SJSA1 (cell line): ENCODE data around the gene CADM4. TPM values are rescaled to one million over a fixed set of nuclear protein-coding genes. Genes with fewer than 3 reads are reported as not detected.
"Not testable (repeated sequence)": the region's sequence is repeated elsewhere in the genome, so short reads cannot be mapped to it uniquely, and the experiment has no call there.

Source experiments
- DNase-seq, 2 experiments: peaks; one replicate each; pipeline ENCODE4 v3.0.0-alpha.2; 2015 to 2020; ENCODE audit warnings: low spot score in 2 of 2, low read depth in 1 of 2
- H3K27ac ChIP-seq: fragments of 250-450 bp; sonication (Bioruptor Pico); 2 replicates; pipeline ENCODE4 v1.5.1; 2020; ENCODE audit warnings: mild to moderate bottlenecking, moderate library complexity
- H3K27me3 ChIP-seq: fragments of 250-450 bp; sonication (Bioruptor Pico); replicated peaks from 2 replicates; pipeline ENCODE4 v1.5.1; 2020; ENCODE audit warnings: mild to moderate bottlenecking, moderate library complexity
- H3K36me3 ChIP-seq: fragments of 250-450 bp; sonication (Bioruptor Pico); 2 replicates; pipeline ENCODE4 v1.5.1; 2020; ENCODE audit warnings: mild to moderate bottlenecking
- H3K4me1 ChIP-seq: fragments of 250-450 bp; sonication (Bioruptor Pico); replicated peaks from 2 replicates; pipeline ENCODE4 v1.6.1; 2021; ENCODE audit warnings: mild to moderate bottlenecking
- H3K4me3 ChIP-seq: fragments of 250-450 bp; sonication (Bioruptor Pico); 2 replicates; pipeline ENCODE4 v1.5.1; 2020; ENCODE audit warnings: mild to moderate bottlenecking
- H3K9me3 ChIP-seq: fragments of 250-450 bp; sonication (Bioruptor Pico); replicated peaks from 2 replicates; pipeline ENCODE4 v1.5.1; 2020; ENCODE audit warnings: mild to moderate bottlenecking
- total RNA-seq: library from RNA; depleted of rRNA; stranded (reverse); fragments of >200 nt; shearing (Covaris generic); gene quantifications from 2 replicates; pipeline ENCODE4 v1.2.3, GENCODE V29; 2014

Gene CADM4
- total RNA-seq, 1 experiment from 2014 or later: not detected

DNA sequence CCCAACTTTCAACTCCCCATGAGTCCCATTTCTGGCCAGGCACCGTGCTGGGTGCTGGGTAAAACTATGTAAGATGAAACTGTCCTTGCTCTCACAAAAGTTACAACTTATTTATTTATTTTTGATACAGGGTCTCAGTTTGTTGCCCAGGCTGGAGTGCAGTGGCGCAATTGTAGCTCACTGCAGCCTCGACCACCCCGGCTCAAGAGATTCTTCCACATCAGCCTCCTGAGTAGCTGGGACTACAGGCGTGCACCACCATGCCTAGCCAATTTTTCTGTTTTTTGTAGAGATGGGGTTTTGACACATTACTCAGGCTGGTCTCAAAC lies 12.9 kb upstream of the CADM4 start:
- no peaks in the 10 kb centered on the region for H3K9me3 ChIP-seq
- DNase-seq: no peak
- no peak overlapping the region for H3K27ac ChIP-seq
- no peak overlapping the region for H3K4me3 ChIP-seq
- no peaks in the 10 kb centered on the region for H3K27me3 ChIP-seq
- peaks cover 35% of the 10 kb centered on the region for H3K36me3 ChIP-seq
- no peaks in the 10 kb centered on the region for H3K4me1 ChIP-seq

DNA sequence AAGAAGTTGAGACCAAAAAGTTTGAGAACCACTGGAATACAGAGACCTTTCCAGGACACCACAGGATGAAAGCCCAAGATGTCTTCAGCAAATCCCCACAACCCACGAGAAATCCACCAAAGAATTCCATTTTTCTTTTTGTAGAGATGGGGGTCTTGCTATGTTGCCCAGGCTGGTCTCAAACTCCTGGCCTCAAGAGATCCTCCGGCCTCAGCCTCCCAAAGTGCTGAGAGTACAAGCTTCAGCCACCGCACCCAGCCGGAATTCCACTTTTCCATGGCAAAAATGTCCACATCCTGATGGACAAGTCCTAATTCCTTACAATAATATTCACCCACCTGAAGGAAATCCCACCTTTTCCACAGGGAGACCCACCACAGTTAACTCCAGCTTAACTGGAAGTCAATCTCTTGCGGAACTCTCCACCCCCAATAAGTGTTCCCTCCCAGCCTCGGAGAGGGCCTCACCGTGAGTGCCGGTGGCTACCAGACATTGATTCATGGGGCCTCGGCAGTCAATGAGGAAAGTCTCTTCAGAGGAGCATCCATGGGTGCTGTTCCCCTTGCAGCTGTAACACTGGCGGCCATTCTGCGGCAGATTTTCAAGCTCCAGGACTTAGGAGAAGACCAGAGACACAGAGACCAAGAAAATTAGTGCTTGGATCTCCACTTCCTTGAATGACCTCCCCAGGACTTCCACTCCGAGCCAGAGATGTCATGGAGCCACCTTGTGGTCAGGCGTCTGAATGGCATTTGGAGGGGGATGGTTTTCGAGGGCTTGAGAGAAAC lies 12.3 kb upstream of the CADM4 start:
- H3K4me3 ChIP-seq: no peak overlapping the region
- H3K27me3 ChIP-seq: no peaks in the 10 kb centered on the region
- peaks cover 35% of the 10 kb centered on the region for H3K36me3 ChIP-seq
- no peak overlapping the region for H3K27ac ChIP-seq
- no peaks in the 10 kb centered on the region for H3K4me1 ChIP-seq
- peak; percentile 48 to 61 for DNase-seq
- no peaks in the 10 kb centered on the region for H3K9me3 ChIP-seq

DNA sequence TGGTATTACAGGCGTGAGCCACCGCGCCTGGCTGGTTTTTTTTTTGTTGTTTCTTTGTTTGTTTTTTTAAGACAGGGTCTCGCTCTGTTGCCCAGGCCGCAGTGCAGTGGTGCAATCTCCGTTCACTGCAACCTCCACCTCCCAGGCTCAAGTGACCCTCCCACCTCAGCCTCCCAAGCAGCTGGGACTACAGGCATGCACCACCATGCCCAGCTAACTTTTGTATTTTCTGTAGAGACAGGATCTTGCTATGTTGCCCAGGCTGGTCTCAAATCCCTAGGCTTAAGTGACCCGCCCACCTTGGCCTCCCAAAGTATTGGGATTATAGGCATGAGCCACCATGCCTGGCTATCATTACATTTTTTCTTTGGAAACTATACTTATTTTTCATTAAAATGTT lies 10.6 kb upstream of the CADM4 start:
- not testable (repeated sequence) for H3K27ac ChIP-seq, H3K4me3 ChIP-seq, H3K4me1 ChIP-seq, DNase-seq, H3K27me3 ChIP-seq, H3K9me3 ChIP-seq
- peaks cover 29% of the 10 kb centered on the region for H3K36me3 ChIP-seq

DNA sequence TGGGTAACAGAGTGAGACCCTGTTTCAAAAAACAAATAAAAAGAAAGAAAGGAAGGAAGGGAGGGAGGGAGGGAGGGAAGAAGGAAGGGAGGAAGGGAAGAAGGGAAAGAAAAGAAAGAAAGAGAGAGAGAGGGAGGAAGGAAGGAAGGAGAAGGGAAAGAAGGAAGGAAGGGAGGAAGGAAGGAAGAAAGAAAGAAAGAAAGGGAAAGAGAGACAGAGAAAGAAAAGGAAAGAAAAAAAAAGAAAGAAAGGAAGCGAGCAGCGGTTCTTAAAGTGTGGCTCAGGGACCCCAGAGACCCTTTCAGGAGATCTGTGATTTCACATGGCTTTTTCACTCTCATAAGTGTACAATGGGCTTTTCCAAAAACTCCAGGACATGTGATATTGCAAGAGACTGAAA lies 9.9 kb upstream of the CADM4 start:
- no peaks in the 10 kb centered on the region for H3K4me1 ChIP-seq
- no peaks in the 10 kb centered on the region for H3K27me3 ChIP-seq
- H3K27ac ChIP-seq: no peak overlapping the region
- no peaks in the 10 kb centered on the region for H3K9me3 ChIP-seq
- H3K36me3 ChIP-seq: peaks cover 23% of the 10 kb centered on the region
- no peak overlapping the region for H3K4me3 ChIP-seq
- no peak for DNase-seq

DNA sequence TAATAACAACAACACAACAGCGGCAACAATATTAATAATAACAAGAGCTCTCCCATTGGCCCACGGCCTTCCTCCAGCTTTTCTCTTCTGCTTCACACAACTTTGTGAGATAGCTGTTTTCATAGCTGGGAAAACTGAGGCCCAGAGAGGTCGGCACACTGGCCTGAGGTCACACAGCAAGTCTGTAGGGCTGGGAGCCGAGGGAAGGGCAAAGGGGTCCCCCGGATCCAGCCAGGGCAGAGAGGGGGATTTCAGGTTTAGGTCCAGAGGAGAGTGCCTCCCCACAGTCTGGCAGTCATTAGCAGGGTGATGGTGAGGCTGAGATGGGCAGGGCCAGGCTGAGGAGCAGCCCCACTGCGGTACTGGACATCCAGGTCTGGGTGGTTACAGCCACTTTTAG lies 9.0 kb upstream of the CADM4 start:
- no peak for DNase-seq
- no peaks in the 10 kb centered on the region for H3K27me3 ChIP-seq
- peaks cover 19% of the 10 kb centered on the region for H3K36me3 ChIP-seq
- H3K27ac ChIP-seq: no peak overlapping the region
- H3K4me3 ChIP-seq: no peak overlapping the region
- no peaks in the 10 kb centered on the region for H3K4me1 ChIP-seq
- H3K9me3 ChIP-seq: no peaks in the 10 kb centered on the region

DNA sequence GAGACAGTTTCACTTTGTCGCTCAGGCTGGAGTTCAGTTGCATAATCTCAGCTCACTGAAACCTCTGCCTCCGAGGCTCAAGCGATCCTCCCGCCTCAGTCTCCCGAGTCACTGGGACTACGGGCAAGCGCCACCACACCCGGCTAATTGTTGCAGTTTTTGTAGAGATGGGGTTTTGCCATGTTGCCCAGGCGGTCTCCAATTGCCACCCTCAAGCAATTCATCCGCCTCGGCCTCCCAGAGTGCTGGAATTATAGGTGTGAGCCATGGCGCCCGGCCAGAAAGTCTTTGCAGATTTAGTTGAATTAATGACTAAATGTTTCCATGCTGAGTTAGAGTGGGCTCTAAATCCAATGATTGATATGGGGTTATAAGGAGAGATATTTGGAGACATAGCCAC lies 4.5 kb upstream of the CADM4 start:
- Histone ChIP-seq H3K4me1 (peaks cover 7% of the 10 kb centered on the region), H3K9me3 (no peaks in the 10 kb centered on the region), H3K4me3 (no peak overlapping the region), H3K36me3 (peaks cover 9% of the 10 kb centered on the region; the same call in 1 of the 2 replicates), H3K27ac (no peak overlapping the region), H3K27me3 (peaks cover 13% of the 10 kb centered on the region)
- DNase-seq: no peak

DNA sequence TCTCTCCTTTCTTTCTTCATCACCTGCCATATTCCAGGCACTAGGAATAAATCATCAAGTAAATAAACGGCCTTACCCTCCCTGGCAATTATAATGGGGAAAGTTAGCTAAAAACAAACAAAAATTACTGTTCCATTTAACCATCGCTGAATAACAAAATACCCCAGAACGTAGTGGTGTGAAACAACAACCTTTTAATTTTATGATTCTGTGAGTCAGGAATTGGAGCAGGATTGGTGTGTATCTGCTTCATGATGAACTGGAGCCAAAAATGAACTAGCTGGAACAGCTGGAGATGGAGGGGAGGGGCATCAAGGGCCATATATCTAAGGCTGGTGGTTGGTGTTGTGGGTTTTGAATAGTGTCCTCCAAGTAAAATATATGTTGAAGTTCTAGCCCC lies 3.7 kb upstream of the CADM4 start:
- H3K36me3 ChIP-seq: peaks cover 2% of the 10 kb centered on the region; the same call in 1 of the 2 replicates
- no peak for DNase-seq
- peaks cover 22% of the 10 kb centered on the region for H3K27me3 ChIP-seq
- peaks cover 7% of the 10 kb centered on the region for H3K4me1 ChIP-seq
- no peak overlapping the region for H3K4me3 ChIP-seq
- no peak overlapping the region for H3K27ac ChIP-seq
- no peaks in the 10 kb centered on the region for H3K9me3 ChIP-seq

DNA sequence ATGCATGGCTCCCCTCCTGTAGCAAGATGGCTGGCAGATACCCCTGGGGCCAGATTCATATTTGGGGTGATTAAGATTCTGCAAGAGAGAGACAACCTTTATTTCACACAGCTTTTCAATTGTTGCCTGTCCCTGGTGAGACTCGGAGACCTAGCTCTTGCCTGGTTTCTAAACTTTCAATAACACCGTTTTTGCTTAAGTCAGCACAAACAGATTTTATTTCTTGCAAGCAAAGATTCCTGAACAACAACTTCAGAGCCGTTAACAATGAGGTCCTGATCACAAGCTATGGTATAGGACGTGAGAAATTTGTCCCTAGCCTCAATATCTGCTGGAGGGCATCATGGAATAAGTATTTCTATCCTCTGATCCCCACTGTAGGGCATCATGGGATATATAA lies 2.9 kb upstream of the CADM4 start:
- Histone ChIP-seq H3K4me1 (peaks cover 7% of the 10 kb centered on the region), H3K36me3 (no peaks in the 10 kb centered on the region), H3K27ac (no peak overlapping the region), H3K9me3 (no peaks in the 10 kb centered on the region), H3K27me3 (peaks cover 30% of the 10 kb centered on the region), H3K4me3 (no peak overlapping the region)
- DNase-seq: no peak

DNA sequence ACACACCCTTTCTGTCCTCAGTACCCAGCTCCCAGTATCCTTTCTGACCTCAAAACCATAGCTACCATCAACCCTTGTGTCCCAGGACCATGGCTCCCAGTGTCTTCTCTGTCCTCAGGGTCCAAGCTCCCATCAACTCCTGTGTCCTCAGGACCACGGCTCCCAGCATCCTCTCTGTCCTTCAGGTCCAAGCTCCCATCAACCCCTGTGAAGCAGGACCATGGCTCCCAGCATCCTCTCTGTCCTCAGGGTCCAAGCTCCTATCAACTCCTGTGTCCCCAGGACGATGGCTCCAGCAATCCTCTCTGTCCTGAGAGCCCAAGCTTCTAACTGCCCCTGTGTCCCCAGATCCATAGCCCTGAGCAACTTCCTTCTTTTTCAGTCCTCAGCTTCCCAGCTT lies 1.7 kb upstream of the CADM4 start:
- Histone ChIP-seq H3K36me3 (no peaks in the 10 kb centered on the region), H3K4me3 (no peak overlapping the region), H3K27me3 (peaks cover 37% of the 10 kb centered on the region), H3K4me1 (peaks cover 7% of the 10 kb centered on the region), H3K9me3 (no peaks in the 10 kb centered on the region), H3K27ac (no peak overlapping the region)
- no peak for DNase-seq

DNA sequence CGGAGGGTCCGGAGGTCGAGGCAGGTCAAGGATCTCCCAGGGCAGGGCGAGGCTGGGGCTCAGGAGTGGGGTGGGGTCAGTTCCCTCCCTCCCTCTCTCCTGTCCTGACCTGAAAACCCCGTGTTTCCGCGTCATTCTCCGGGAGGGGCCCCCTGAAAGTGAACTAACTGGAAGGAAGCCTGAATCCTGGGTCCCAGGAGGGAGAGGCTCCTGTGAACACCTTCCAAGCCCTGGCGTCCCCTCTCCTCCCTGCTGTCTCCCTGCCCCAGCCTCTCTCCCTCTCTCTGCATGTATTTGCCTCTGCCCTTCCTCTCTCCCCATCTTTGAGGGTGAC lies 741 bp upstream of the CADM4 start:
- Histone ChIP-seq H3K4me1 (peaks cover 7% of the 10 kb centered on the region), H3K27me3 (peaks cover 37% of the 10 kb centered on the region), H3K4me3 (no peak overlapping the region), H3K36me3 (no peaks in the 10 kb centered on the region), H3K9me3 (no peaks in the 10 kb centered on the region), H3K27ac (no peak overlapping the region)
- no peak for DNase-seq

DNA sequence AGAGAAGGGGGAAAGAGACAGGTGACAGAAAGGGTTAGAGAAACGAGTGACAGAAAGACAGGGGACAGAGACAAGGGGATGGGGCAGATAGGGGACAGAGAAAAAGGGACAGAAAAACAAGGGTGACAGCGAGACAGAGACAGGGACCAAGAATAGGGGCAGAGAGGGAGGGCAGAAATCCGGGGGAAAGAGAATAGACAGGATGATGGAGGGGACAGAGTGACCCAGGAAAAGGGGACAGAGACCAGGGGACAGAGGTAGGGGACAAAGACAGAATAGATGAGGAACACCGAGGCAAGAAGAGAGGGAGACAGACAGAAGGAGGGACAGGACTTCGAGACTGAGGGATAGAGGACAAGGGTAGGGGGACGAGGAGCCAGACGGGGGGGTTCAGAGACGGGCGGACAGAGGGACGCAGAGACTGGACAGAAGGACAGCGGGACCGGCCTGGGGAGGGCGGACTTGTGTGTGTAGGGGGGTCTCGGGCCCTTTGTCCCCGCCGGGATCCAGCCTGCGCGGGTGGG lies 593 bp downstream of the CADM4 start:
- no peaks in the 10 kb centered on the region for H3K9me3 ChIP-seq
- no peak overlapping the region for H3K4me3 ChIP-seq
- DNase-seq: no peak
- H3K36me3 ChIP-seq: no peaks in the 10 kb centered on the region
- H3K27me3 ChIP-seq: peaks cover 44% of the 10 kb centered on the region
- no peak overlapping the region for H3K27ac ChIP-seq
- peaks cover 7% of the 10 kb centered on the region for H3K4me1 ChIP-seq

DNA sequence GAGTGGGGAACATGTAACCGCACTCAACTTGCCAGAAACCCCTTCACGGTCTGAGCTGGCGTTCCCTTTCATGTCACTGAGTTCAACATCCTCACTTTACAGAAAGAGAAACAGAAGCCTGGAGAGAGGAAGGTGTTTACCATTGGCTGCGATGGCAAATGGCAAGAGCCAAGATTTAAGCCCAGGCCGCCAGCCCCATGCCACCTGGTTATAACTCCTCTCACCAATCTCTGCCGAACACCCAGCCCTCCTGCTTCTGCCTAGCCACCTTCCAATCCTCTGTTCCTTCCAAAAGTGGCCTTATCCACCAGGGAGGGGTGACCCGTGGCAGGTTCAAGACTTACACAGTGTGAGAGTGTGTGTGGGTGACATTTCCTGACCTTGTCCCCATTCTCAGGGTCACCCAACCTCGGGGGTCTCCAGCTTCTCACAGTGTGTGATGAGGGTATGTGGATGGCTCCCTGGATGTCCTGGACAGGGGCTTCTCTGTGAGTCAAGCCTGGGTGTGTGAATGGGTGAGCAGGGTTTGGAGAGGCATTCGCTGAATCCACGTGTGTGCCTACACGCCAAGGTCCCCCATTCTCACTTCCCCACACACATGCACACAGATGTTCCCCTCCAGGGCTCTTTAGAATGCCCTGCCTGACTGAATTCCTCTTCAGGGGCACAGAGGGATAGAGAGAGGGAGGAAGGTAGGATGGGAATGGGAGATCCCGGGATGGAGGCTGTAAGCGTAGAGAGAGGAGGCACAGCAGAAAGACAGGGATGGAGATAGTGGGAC lies 1.2 kb downstream of the CADM4 start:
- DNase-seq: no peak
- Histone ChIP-seq H3K4me3 (no peak overlapping the region), H3K9me3 (no peaks in the 10 kb centered on the region), H3K27me3 (peaks cover 46% of the 10 kb centered on the region), H3K36me3 (no peaks in the 10 kb centered on the region), H3K4me1 (peaks cover 7% of the 10 kb centered on the region), H3K27ac (no peak overlapping the region)

DNA sequence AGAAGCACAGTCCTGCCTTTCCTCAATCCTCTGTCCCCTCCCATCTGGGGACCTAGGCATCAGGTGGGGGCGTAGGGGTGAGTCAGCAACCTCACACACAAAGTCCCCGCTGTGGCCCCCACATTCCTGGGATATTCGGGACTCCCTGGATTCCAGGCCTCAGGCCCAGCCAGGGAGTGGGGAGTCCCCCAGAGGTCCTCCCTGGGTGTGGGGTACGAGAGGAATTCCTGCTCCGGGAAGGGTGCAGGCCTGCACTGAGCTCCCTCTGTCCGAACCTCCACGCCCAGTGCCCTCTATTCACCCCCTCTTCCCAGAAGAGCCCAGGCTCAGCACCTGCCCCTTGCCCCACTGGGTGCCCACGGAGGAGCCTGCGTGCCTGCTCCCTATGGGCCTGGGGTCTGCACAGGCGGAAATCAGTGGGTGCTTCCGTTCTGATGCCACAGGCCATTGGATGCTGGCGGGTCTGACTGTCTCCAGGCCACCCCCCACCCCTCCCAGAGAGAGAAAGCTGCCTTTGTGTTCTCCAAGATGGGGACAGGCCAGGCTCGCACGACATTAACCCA lies 3.4 kb downstream of the CADM4 start:
- Histone ChIP-seq H3K4me3 (no peak overlapping the region), H3K27me3 (peaks cover 50% of the 10 kb centered on the region), H3K9me3 (no peaks in the 10 kb centered on the region), H3K36me3 (no peaks in the 10 kb centered on the region), H3K27ac (no peak overlapping the region), H3K4me1 (peaks cover 7% of the 10 kb centered on the region)
- no peak for DNase-seq

DNA sequence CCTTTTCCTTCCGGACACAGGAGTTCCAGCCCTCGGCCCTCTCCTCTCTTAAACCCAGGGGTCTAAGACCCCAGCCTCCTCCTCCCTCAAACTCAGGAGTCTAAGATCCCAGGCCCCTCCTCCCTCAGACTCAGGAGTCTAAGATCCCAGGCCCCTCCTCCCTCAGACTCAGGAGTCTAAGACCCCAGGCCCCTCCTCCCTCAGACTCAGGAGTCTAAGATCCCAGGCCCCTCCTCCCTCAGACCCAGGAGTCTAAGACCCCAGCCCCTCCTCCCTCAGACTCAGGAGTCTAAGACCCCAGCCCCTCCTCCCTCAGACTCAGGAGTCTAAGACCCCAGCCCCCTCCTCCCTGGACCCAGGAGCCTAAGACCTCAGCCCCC lies 4.1 kb downstream of the CADM4 start:
- peaks cover 50% of the 10 kb centered on the region for H3K27me3 ChIP-seq
- H3K4me1 ChIP-seq, DNase-seq, H3K4me3 ChIP-seq, H3K36me3 ChIP-seq, H3K27ac ChIP-seq, H3K9me3 ChIP-seq: not testable (repeated sequence)
